ENCODE measurements around the gene LUZP2.

LUZP2 gene

DNA sequence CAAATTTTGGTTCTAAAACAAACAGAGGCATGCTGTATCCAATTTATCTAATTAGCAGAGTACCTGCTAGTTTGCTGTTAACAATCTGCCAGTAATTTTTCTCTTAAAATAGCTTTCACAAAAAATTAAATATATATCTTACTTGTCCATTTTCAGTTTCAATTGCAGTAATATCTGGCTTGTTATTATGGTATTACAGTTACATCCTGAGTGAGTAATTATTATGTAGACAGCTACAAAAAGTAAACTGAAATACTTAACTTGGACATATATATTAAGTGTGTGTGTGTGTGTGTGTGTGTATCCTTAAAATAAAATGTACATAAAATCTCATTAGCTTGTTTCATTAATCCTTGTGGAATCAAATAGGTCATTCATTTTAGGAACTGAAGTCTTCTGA is 148.7 kb downstream of the LUZP2 start:
- DNase-seq (ENCODE audit: low spot score), result no peak
- no peak overlapping the region for H3K27ac ChIP-seq
- ChIA-PET CTCF (no interaction called here), POLR2A (ENCODE audit: low non-redundant PET) (no interaction called here)
- TF ChIP-seq, protein P1, sequence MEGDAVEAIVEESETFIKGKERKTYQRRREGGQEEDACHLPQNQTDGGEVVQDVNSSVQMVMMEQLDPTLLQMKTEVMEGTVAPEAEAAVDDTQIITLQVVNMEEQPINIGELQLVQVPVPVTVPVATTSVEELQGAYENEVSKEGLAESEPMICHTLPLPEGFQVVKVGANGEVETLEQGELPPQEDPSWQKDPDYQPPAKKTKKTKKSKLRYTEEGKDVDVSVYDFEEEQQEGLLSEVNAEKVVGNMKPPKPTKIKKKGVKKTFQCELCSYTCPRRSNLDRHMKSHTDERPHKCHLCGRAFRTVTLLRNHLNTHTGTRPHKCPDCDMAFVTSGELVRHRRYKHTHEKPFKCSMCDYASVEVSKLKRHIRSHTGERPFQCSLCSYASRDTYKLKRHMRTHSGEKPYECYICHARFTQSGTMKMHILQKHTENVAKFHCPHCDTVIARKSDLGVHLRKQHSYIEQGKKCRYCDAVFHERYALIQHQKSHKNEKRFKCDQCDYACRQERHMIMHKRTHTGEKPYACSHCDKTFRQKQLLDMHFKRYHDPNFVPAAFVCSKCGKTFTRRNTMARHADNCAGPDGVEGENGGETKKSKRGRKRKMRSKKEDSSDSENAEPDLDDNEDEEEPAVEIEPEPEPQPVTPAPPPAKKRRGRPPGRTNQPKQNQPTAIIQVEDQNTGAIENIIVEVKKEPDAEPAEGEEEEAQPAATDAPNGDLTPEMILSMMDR (conservative IDR thresholded peaks at IDR 0.05; ENCODE audit: low read depth), result no peak

DNA sequence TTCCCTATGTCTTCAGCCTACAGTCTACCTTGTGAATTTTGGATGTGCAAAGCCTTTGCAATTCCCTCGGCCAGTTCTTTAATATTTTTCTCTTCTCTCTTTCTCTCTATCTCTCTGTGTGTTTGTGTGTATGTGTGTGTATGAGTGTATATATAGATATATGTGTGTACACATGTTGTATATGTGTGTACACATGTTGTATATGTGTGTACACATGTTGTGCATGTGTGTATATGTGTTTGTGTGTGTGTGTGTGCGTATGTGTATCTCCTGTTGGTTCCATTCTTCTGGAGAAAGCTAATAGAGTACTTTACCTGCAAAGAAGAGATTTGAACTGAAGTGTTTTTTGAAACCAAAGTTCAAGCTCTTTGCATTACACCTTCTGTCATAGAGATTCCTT is 155.0 kb downstream of the LUZP2 start:
- TF ChIP-seq, protein P1 (conservative IDR thresholded peaks at IDR 0.05; ENCODE audit: low read depth), result no peak
- POLR2A ChIA-PET (ENCODE audit: low non-redundant PET), result no interaction called here
- CTCF ChIA-PET, result no interaction called here

DNA sequence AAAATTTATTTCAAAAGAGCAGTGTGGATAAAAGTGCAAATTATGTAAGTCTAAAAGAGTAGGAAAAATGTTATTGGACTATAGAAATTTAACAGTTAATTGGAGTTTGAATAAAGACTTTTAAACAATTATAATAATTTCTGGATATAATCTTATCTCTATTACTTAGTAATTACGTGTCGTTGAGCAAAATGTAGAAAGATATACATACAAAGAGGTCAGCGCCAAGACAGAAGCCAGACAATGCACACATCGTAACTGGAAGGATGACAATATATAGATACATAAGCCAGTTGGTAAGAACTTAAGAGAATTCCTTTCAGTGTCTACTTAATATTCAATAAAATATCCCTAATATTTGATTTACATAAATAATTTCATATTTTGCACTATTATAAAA is 157.0 kb downstream of the LUZP2 start:
- no peak for DNase-seq (ENCODE audit: low spot score)
- POLR2A ChIA-PET (ENCODE audit: low non-redundant PET), result no interaction called here
- no peak overlapping the region for H3K27ac ChIP-seq
- CTCF ChIA-PET, result no interaction called here
- TF ChIP-seq, protein P1 (conservative IDR thresholded peaks at IDR 0.05; ENCODE audit: low read depth), result no peak

More for the DNA sequence above, 155.0 kb downstream of the LUZP2 start:
- DNase-seq (ENCODE audit: low spot score), result no peak
- H3K27ac ChIP-seq, result no peak overlapping the region

DNA sequence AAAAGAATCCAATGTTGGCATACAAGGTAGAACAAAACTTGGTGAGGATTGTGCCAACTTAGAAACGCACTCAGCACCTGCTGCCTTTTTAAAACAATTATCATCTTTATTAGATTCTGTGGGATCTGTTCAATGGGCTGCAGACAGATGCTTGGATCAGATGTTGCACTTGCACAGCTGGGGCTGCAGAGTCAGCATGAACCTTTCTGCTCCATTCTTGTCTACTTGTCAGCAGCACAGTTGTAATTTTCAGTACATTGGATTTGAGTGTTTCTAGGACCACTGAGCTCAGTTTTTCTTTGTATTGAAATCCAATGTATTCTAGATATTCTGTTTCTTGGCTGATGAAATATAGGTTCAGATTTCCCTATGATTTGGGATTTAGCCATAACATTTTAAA is 164.5 kb downstream of the LUZP2 start:
- TF ChIP-seq, protein P1 (conservative IDR thresholded peaks at IDR 0.05; ENCODE audit: low read depth), result no peak
- DNase-seq (ENCODE audit: low spot score), result no peak
- CTCF ChIA-PET, result interaction anchor here (0.5 to 0.6 kb wide), 2 partner anchors 453 to 1101 kb away, joined by 3 to 4 read pairs; no protein-coding TSS in a partner anchor

DNA sequence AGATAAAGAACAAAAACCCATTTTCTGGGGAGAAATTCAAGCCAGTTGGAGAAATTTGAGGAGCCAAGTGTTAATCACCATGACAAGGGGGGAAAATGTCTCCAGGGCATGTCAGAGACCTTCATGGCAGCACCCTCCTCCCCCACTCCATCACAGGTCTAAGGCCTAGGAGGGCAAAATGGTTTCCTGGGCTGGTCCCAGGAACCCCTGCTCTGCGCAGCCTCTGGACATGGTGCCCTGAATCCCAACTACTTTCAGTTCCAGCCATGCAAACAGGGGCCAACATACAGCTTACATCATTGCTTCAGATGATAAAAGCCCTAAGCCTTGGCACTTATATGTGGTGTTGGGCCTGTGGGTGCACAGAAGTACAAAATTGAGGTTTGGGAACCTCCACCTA is 167.5 kb downstream of the LUZP2 start:
- no peak overlapping the region for H3K27ac ChIP-seq
- ChIA-PET CTCF (no interaction called here), POLR2A (ENCODE audit: low non-redundant PET) (no interaction called here)
- no peak for DNase-seq (ENCODE audit: low spot score)
- TF ChIP-seq, protein P1 (conservative IDR thresholded peaks at IDR 0.05; ENCODE audit: low read depth), result no peak

More for the DNA sequence above, 164.5 kb downstream of the LUZP2 start:
- POLR2A ChIA-PET (ENCODE audit: low non-redundant PET), result no interaction called here
- H3K27ac ChIP-seq, result no peak overlapping the region

DNA sequence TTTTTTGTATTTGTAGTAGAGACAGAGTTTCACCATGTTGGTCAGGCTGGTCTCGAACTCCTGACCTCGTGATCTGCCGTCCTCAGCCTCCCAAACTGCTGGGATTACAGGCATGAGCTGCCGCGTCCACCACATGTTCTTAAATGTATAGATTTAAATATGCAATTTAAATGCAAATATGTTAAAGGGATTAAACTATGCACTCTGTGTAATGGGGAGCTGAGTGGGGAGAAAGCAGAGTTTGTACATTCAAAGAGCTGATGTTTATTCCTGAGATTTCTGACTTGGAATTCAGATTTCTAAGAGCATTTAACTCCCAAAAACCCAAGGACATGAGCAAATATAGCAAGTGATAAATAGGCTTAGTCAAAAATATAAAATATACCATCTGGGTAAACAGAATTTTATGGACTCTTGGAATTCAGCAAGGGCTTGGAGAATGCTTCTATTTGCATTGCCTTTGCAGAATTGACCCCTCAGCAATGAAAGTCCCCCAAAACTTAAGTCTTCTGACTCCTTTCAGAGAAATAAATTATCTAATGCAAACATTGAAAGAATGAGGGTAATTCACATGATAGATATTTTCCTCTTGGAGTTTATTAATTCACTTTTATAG is 170.6 kb downstream of the LUZP2 start:
- TF ChIP-seq, protein P1 (conservative IDR thresholded peaks at IDR 0.05; ENCODE audit: low read depth), result no peak
- ChIA-PET CTCF (no interaction called here), POLR2A (ENCODE audit: low non-redundant PET) (no interaction called here)
- H3K27ac ChIP-seq, result no peak overlapping the region
- no peak for DNase-seq (ENCODE audit: low spot score)

Data from RWPE1 (cell line).